Upper lobe of right lung (tissue), 1 donor: ENCODE measurements around the gene WFDC5. TPM values are rescaled to one million over a fixed set of nuclear protein-coding genes. Genes with fewer than 3 reads are reported as not detected.
A peak's percentile ranks its signal among the peaks of the same experiment; 100 is the strongest.

ENCODE experiments used
- ATAC-seq: fragments of 200-7000 bp; cut with Tn5 transposase; one replicate; pipeline ENCODE4 v1.9.1; 2020; ENCODE audit warnings: mild to moderate bottlenecking, moderate library complexity
- DNase-seq: peaks from one replicate; pipeline ENCODE4 v3.0.0-alpha.2; 2020
- H3K27ac ChIP-seq: fragments of 200-600 bp; one replicate; pipeline ENCODE4 v1.8.0; 2022
- H3K27me3 ChIP-seq: fragments of 200-600 bp; one replicate; pipeline ENCODE4 v1.8.0; 2022; ENCODE audit warnings: mild to moderate bottlenecking
- H3K36me3 ChIP-seq: fragments of 200-600 bp; one replicate; pipeline ENCODE4 v1.8.0; 2022
- H3K4me1 ChIP-seq: fragments of 200-600 bp; one replicate; pipeline ENCODE4 v1.8.0; 2022
- H3K4me3 ChIP-seq: fragments of 200-600 bp; one replicate; pipeline ENCODE4 v1.8.0; 2022; ENCODE audit warnings: mild to moderate bottlenecking
- H3K9me3 ChIP-seq: fragments of 200-600 bp; one replicate; pipeline ENCODE4 v1.8.0; 2022
- intact Hi-C: fragments of 100-400 bp; cut with DNase I; formaldehyde crosslinking; loops from one replicate; pipeline ENCODE4 v1.11.0; 2022
- total RNA-seq: library from RNA; stranded (reverse); fragmentation: NEBNext Ultra II Directional; extraction: Animal tissue kit (Norgen Biotek cat#: 25700); gene quantifications from one replicate; pipeline ENCODE4 v1.2.1, GENCODE V29; 2021
- TF ChIP-seq, protein P1 (sequence below): fragments of 200-600 bp; IDR thresholded peaks from one replicate; pipeline ENCODE4 v1.8.0; 2022; ENCODE audit warnings: antibody characterized with exemption
- donor health status: DM: no; HTN: yes; CAD: no; lungs with severe emphysema.

The WFDC5 gene
- total RNA-seq, 1 donor from 2014 or later, result 1.3 TPM

DNA sequence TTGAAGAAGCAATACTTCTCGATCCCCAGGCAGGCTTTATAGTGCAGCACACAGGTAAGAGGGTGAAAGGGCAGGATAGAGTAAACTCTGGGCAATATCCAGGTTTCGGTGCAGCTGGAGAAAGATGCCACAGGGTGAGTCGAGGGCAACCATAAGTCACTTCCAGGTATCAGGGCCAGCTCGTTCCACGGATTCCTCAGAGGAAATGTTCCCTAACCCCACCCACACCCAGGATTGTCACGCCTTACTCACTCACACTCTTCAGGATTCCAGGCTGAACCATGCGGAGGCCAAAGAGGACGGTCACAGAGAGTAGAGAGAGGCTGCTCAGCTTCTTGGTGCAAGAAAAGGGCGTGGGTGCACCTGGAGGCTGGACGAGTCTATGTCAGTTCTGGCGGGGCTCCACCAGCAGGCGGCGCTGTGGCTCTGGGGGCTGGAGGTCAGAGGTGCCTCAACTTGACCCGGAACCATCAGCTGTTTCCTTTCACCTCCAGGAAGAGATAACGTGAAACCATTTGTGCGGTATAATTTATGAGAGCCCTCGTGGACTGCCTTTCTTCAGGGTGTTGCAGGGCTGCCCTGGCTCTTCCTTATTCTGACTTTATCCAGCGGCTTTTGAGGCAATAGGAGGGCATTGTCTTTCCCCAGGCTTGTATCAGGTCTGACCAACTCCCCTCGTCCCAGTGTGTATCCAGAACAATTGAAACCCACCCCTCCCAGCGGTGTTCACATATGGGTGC is 23.8 kb upstream of the WFDC5 start:
- Histone ChIP-seq H3K4me3 (no peak overlapping the region), H3K27me3 (peaks cover 4% of the 10 kb centered on the region), H3K4me1 (no peaks in the 10 kb centered on the region), H3K36me3 (no peaks in the 10 kb centered on the region), H3K27ac (no peak overlapping the region), H3K9me3 (no peaks in the 10 kb centered on the region)
- ATAC-seq (peak; percentile 94), DNase-seq (peak; percentile 90)
- TF ChIP-seq, protein P1, sequence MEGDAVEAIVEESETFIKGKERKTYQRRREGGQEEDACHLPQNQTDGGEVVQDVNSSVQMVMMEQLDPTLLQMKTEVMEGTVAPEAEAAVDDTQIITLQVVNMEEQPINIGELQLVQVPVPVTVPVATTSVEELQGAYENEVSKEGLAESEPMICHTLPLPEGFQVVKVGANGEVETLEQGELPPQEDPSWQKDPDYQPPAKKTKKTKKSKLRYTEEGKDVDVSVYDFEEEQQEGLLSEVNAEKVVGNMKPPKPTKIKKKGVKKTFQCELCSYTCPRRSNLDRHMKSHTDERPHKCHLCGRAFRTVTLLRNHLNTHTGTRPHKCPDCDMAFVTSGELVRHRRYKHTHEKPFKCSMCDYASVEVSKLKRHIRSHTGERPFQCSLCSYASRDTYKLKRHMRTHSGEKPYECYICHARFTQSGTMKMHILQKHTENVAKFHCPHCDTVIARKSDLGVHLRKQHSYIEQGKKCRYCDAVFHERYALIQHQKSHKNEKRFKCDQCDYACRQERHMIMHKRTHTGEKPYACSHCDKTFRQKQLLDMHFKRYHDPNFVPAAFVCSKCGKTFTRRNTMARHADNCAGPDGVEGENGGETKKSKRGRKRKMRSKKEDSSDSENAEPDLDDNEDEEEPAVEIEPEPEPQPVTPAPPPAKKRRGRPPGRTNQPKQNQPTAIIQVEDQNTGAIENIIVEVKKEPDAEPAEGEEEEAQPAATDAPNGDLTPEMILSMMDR, result peak; percentile 69
- intact Hi-C loops, result no loop called here

DNA sequence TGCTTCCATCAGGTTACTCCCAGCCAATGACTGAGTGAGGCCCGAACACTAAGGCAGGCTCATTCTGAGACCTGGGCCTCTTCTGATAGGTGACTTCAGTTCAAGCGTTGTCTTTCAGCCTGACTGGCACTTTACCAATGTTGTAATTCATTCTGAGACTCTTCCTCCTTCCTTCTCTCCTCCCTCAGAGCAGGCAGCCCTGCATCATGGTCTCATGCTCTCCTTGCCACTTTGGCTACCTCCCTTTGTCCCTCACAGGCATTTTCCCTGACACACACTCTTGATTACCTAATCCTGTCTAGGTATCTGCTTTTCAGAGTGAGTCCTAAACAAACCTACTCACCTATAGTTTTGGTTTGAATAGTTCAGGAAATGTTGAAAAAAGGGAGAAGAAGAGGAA is 21.9 kb upstream of the WFDC5 start:
- Histone ChIP-seq H3K36me3 (no peaks in the 10 kb centered on the region), H3K4me1 (no peaks in the 10 kb centered on the region), H3K27ac (no peak overlapping the region), H3K27me3 (peaks cover 4% of the 10 kb centered on the region), H3K4me3 (no peak overlapping the region), H3K9me3 (no peaks in the 10 kb centered on the region)
- TF ChIP-seq, protein P1, result no peak
- no peak for ATAC-seq
- intact Hi-C loops, result no loop called here
- no peak for DNase-seq

DNA sequence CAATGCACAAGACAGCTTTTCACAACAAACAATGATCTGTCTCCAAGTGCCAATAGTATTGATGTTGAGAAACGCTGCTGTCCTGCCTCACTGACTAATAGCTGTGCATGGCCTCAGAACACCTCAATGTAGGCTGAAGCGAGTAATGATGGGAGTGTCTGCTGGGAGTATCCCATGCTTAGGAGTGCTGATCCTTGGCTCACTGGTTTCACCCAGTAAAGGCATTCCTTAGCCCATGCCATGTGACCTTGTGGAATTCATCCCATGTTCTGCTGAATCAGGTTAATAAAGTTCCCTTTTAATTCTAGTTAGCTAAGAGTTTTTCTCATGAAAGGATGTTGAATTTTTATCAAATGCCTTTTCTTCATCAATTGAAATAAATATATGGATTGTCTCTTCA is 13.1 kb upstream of the WFDC5 start:
- peak overlapping the region; percentile 37 for H3K27ac ChIP-seq

DNA sequence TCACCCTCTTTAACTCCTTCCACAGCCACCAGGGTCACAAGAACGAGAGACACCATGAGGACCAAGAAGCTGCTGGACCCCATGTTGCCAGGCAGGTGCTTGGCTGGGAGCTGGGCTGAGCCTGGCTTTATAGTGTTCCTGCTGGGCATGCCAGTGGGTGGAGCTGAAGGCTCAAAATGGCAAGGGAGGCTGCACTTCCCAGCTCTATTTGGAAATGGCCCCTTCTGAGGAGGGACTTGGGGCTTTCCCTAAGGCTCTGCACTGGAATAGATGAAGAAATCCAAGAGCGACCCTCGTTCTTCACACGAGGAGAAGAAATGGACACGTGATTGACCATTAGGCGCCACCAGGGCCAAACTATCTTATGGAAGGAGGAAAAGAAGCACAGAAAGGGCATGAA is 9.4 kb upstream of the WFDC5 start, which contains the start of gene WFDC12:
WFDC12 (minus strand) TSS at position 101 of the 400 bp plus-strand sequence; CDS start at position 83, 18 bp downstream.
- Histone ChIP-seq H3K9me3 (no peaks in the 10 kb centered on the region), H3K4me1 (no peaks in the 10 kb centered on the region), H3K4me3 (no peak within 1 kb of the TSS), H3K36me3 (no peaks in the 10 kb centered on the region), H3K27me3 (no peaks in the 10 kb centered on the region), H3K27ac (no peak within 1 kb of the TSS)
- TF ChIP-seq, protein P1, result no peak
- intact Hi-C loops, result no loop called here
- DNase-seq (no peak), ATAC-seq (no peak)

More for the DNA sequence above, 13.1 kb upstream of the WFDC5 start:
- Histone ChIP-seq H3K4me3 (no peak overlapping the region), H3K27me3 (no peaks in the 10 kb centered on the region), H3K36me3 (no peaks in the 10 kb centered on the region), H3K9me3 (no peaks in the 10 kb centered on the region), H3K4me1 (no peaks in the 10 kb centered on the region)
- DNase-seq (no peak), ATAC-seq (peak; percentile 83)
- TF ChIP-seq, protein P1, result no peak
- intact Hi-C loops, result no loop called here

DNA sequence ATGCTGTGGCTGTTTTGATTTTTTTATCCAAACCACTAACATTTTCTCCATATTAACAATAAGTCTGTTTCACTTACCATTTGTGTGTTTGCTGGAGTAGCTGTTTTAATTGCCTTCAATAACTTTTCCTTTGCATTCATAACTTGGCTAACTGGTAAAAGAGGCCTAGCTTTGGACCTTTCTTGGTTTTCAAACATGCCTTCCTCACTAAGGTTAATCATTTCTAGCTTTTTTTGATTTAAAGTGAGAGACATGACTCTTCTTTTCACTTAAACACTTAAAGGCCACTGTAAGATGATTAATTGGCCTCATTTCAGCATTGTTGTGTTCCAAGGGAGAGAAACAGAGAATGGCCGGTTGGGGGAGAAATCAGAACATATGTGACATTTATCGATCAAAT is 6.4 kb upstream of the WFDC5 start:
- Histone ChIP-seq H3K9me3 (no peaks in the 10 kb centered on the region), H3K36me3 (no peaks in the 10 kb centered on the region), H3K27ac (no peak overlapping the region), H3K4me3 (no peak overlapping the region), H3K27me3 (no peaks in the 10 kb centered on the region), H3K4me1 (no peaks in the 10 kb centered on the region)
- no peak for ATAC-seq
- TF ChIP-seq, protein P1, result no peak
- no peak for DNase-seq
- intact Hi-C loops, result no loop called here
